Measurements from ENCODE around the gene MAIP1.

Gene MAIP1

GRCh38 chr2:200012401-200012800 lies 57.0 kb downstream of the MAIP1 start:
- ATAC-seq: no peak
- TF ChIP-seq TOX (CRISPR knock-in tag; IDR thresholded peaks at IDR 0.05; ENCODE audit: borderline replicate concordance) (no peak), PPARA (CRISPR knock-in tag; IDR thresholded peaks at IDR 0.05; ENCODE audit: borderline replicate concordance) (no peak), CREB5 (CRISPR knock-in tag; IDR thresholded peaks at IDR 0.05; ENCODE audit: low read depth) (no peak), ARNTL (CRISPR knock-in tag; IDR thresholded peaks at IDR 0.05; ENCODE audit: borderline replicate concordance, low read depth) (no peak), ZFP30 (CRISPR knock-in tag; IDR thresholded peaks at IDR 0.05) (no peak), ZNF8 (CRISPR knock-in tag; IDR thresholded peaks at IDR 0.05) (no peak), OSR1 (CRISPR knock-in tag; IDR thresholded peaks at IDR 0.05) (no peak), PATZ1 (CRISPR knock-in tag; IDR thresholded peaks at IDR 0.05; ENCODE audit: borderline replicate concordance) (no peak), TSHZ2 (CRISPR knock-in tag; IDR thresholded peaks at IDR 0.05) (no peak), TCF4 (CRISPR knock-in tag; IDR thresholded peaks at IDR 0.05; ENCODE audit: borderline replicate concordance) (no peak), GLIS3 (CRISPR knock-in tag; IDR thresholded peaks at IDR 0.05) (no peak), RARB (CRISPR knock-in tag; IDR thresholded peaks at IDR 0.05) (no peak), ZFP3 (CRISPR knock-in tag; IDR thresholded peaks at IDR 0.05) (no peak), ZNF565 (CRISPR knock-in tag; conservative IDR thresholded peaks at IDR 0.05; ENCODE audit: low read depth) (no peak), ISL1 (CRISPR knock-in tag; IDR thresholded peaks at IDR 0.05) (no peak)
